ENCODE data around the gene LSM12.
"Not testable (repeated sequence)": the region's sequence is repeated elsewhere in the genome, so short reads cannot be mapped to it uniquely, and the experiment has no call there.

The LSM12 gene

GRCh38 chr17:43998552-43998951 lies 67.9 kb downstream of the LSM12 start:
- Histone ChIP-seq H2BK12ac (ENCODE audit: low read length in 2 of 2) (no peak overlapping the region), H2BK15ac (ENCODE audit: low read depth, poor library complexity, severe bottlenecking) (no peak overlapping the region), H2AK5ac (ENCODE audit: low read length, severe bottlenecking) (no peak overlapping the region), H3K27me3 (ENCODE audit: control insufficient read depth in 1 of 2, insufficient read depth in 1 of 2, low read length in 2 of 2) (peaks cover 4 to 17% of the 10 kb centered on the region in 2 experiments), H3K4me2 (ENCODE audit: low read length, poor library complexity, severe bottlenecking) (no peak overlapping the region), H3K27ac (ENCODE audit: low read length, poor library complexity, severe bottlenecking) (no peak overlapping the region), H3K36me3 (ENCODE audit: control insufficient read depth in 1 of 2, insufficient read depth in 2 of 2, low read depth in 1 of 2, low read length in 2 of 2) (no peaks in the 10 kb centered on the region), H3K9me3 (ENCODE audit: control insufficient read depth, low read length) (no peaks in the 10 kb centered on the region), H2BK120ac (ENCODE audit: low read depth, low read length) (no peak overlapping the region), H4K8ac (ENCODE audit: low read length) (no peak overlapping the region), H3K4me3 (ENCODE audit: insufficient read depth in 1 of 2, low read depth in 1 of 2, low read length in 2 of 2) (no peak overlapping the region), H3K23ac (ENCODE audit: low read length in 2 of 2) (no peak overlapping the region), H3K4ac (ENCODE audit: low read depth in 1 of 2, low read length in 2 of 2) (no peak overlapping the region), H3K14ac (ENCODE audit: low read length in 2 of 2) (no peak overlapping the region), H3K18ac (ENCODE audit: low read depth in 1 of 2, low read length in 2 of 2) (no peak overlapping the region), H2AFZ (ENCODE audit: low read depth, low read length) (no peak overlapping the region), H3K4me1 (ENCODE audit: control insufficient read depth, insufficient read depth, low read depth, low read length) (peaks cover 12% of the 10 kb centered on the region), H3K9ac (ENCODE audit: low read length) (no peak overlapping the region), H2BK5ac (ENCODE audit: low read depth, low read length, poor library complexity, severe bottlenecking) (no peak overlapping the region), H3K79me1 (replicated peaks; ENCODE audit: low read length, poor library complexity, severe bottlenecking) (no peaks in the 10 kb centered on the region), H4K91ac (ENCODE audit: low read length) (no peak overlapping the region)
- no peak for DNase-seq
- 79% methylated on average over 3 of the region's 3 CpGs for WGBS

- H3K9ac ChIP-seq (ENCODE audit: low read length); H2BK5ac ChIP-seq (ENCODE audit: low read depth, low read length, poor library complexity, severe bottlenecking); H3K14ac ChIP-seq (ENCODE audit: low read length in 2 of 2); H3K23ac ChIP-seq (ENCODE audit: low read length in 2 of 2); DNase-seq; H4K8ac ChIP-seq (ENCODE audit: low read length); H3K4me2 ChIP-seq (ENCODE audit: low read length, poor library complexity, severe bottlenecking); H3K36me3 ChIP-seq (ENCODE audit: control insufficient read depth in 1 of 2, insufficient read depth in 2 of 2, low read depth in 1 of 2, low read length in 2 of 2); H2BK15ac ChIP-seq (ENCODE audit: low read depth, poor library complexity, severe bottlenecking); H2AFZ ChIP-seq (ENCODE audit: low read depth, low read length); H3K4me3 ChIP-seq (ENCODE audit: insufficient read depth in 1 of 2, low read depth in 1 of 2, low read length in 2 of 2); H3K79me1 ChIP-seq (replicated peaks; ENCODE audit: low read length, poor library complexity, severe bottlenecking); H2BK12ac ChIP-seq (ENCODE audit: low read length in 2 of 2); H3K18ac ChIP-seq (ENCODE audit: low read depth in 1 of 2, low read length in 2 of 2); H2AK5ac ChIP-seq (ENCODE audit: low read length, severe bottlenecking); H3K9me3 ChIP-seq (ENCODE audit: control insufficient read depth, low read length); H4K91ac ChIP-seq (ENCODE audit: low read length); H3K4me1 ChIP-seq (ENCODE audit: control insufficient read depth, insufficient read depth, low read depth, low read length); H3K4ac ChIP-seq (ENCODE audit: low read depth in 1 of 2, low read length in 2 of 2); H2BK120ac ChIP-seq (ENCODE audit: low read depth, low read length); H3K27ac ChIP-seq (ENCODE audit: low read length, poor library complexity, severe bottlenecking): not testable (repeated sequence)
- 85% methylated on average over 5 of the region's 5 CpGs for WGBS
- peaks cover 4 to 17% of the 10 kb centered on the region in 2 experiments for H3K27me3 ChIP-seq (ENCODE audit: control insufficient read depth in 1 of 2, insufficient read depth in 1 of 2, low read length in 2 of 2)
Measured at GRCh38 chr17:43997180-43997579, 69.3 kb downstream of the LSM12 start.

- Histone ChIP-seq H3K4ac (ENCODE audit: low read depth in 1 of 2, low read length in 2 of 2) (no peak overlapping the region), H2BK5ac (ENCODE audit: low read depth, low read length, poor library complexity, severe bottlenecking) (no peak overlapping the region), H3K9me3 (ENCODE audit: control insufficient read depth, low read length) (no peaks in the 10 kb centered on the region), H3K79me1 (replicated peaks; ENCODE audit: low read length, poor library complexity, severe bottlenecking) (no peaks in the 10 kb centered on the region), H3K27me3 (ENCODE audit: control insufficient read depth in 1 of 2, insufficient read depth in 1 of 2, low read length in 2 of 2) (peaks cover 4 to 17% of the 10 kb centered on the region in 2 experiments), H3K27ac (ENCODE audit: low read length, poor library complexity, severe bottlenecking) (no peak overlapping the region), H2BK120ac (ENCODE audit: low read depth, low read length) (no peak overlapping the region), H3K4me2 (ENCODE audit: low read length, poor library complexity, severe bottlenecking) (peak overlapping the region; percentile 75), H2AK5ac (ENCODE audit: low read length, severe bottlenecking) (no peak overlapping the region), H2AFZ (ENCODE audit: low read depth, low read length) (no peak overlapping the region), H3K4me1 (ENCODE audit: control insufficient read depth, insufficient read depth, low read depth, low read length) (peaks cover 7% of the 10 kb centered on the region), H2BK12ac (ENCODE audit: low read length in 2 of 2) (no peak overlapping the region), H3K4me3 (ENCODE audit: insufficient read depth in 1 of 2, low read depth in 1 of 2, low read length in 2 of 2) (peak overlapping the region in 1 of 2 experiments; percentile 75), H2BK15ac (ENCODE audit: low read depth, poor library complexity, severe bottlenecking) (no peak overlapping the region), H3K14ac (ENCODE audit: low read length in 2 of 2) (no peak overlapping the region), H3K18ac (ENCODE audit: low read depth in 1 of 2, low read length in 2 of 2) (no peak overlapping the region), H3K36me3 (ENCODE audit: control insufficient read depth in 1 of 2, insufficient read depth in 2 of 2, low read depth in 1 of 2, low read length in 2 of 2) (no peaks in the 10 kb centered on the region), H3K23ac (ENCODE audit: low read length in 2 of 2) (no peak overlapping the region), H3K9ac (ENCODE audit: low read length) (peak overlapping the region; percentile 77), H4K91ac (ENCODE audit: low read length) (no peak overlapping the region), H4K8ac (ENCODE audit: low read length) (no peak overlapping the region)
- no peak for DNase-seq
- WGBS: 35% methylated on average over 10 of the region's 12 CpGs
Measured at GRCh38 chr17:43995150-43995471, 71.4 kb downstream of the LSM12 start.

GRCh38 chr17:43994272-43995149 lies 72.0 kb downstream of the LSM12 start:
- Histone ChIP-seq H2AK5ac (ENCODE audit: low read length, severe bottlenecking) (no peak overlapping the region), H3K36me3 (ENCODE audit: control insufficient read depth in 1 of 2, insufficient read depth in 2 of 2, low read depth in 1 of 2, low read length in 2 of 2) (no peaks in the 10 kb centered on the region), H3K9me3 (ENCODE audit: control insufficient read depth, low read length) (no peaks in the 10 kb centered on the region), H2BK15ac (ENCODE audit: low read depth, poor library complexity, severe bottlenecking) (no peak overlapping the region), H3K4me2 (ENCODE audit: low read length, poor library complexity, severe bottlenecking) (peak overlapping the region; percentile 75), H3K23ac (ENCODE audit: low read length in 2 of 2) (no peak overlapping the region), H3K9ac (ENCODE audit: low read length) (peak overlapping the region; percentile 77), H2AFZ (ENCODE audit: low read depth, low read length) (peak overlapping the region; percentile 92), H3K27ac (ENCODE audit: low read length, poor library complexity, severe bottlenecking) (no peak overlapping the region), H3K79me1 (replicated peaks; ENCODE audit: low read length, poor library complexity, severe bottlenecking) (no peaks in the 10 kb centered on the region), H3K4ac (ENCODE audit: low read depth in 1 of 2, low read length in 2 of 2) (peak overlapping the region in 1 of 2 experiments; percentile 41), H3K4me1 (ENCODE audit: control insufficient read depth, insufficient read depth, low read depth, low read length) (peaks cover 7% of the 10 kb centered on the region), H2BK120ac (ENCODE audit: low read depth, low read length) (no peak overlapping the region), H4K8ac (ENCODE audit: low read length) (peak overlapping the region; percentile 42), H2BK5ac (ENCODE audit: low read depth, low read length, poor library complexity, severe bottlenecking) (no peak overlapping the region), H3K18ac (ENCODE audit: low read depth in 1 of 2, low read length in 2 of 2) (peak overlapping the region in 1 of 2 experiments; percentile 48), H3K27me3 (ENCODE audit: control insufficient read depth in 1 of 2, insufficient read depth in 1 of 2, low read length in 2 of 2) (peaks cover 4 to 17% of the 10 kb centered on the region in 2 experiments), H3K4me3 (ENCODE audit: insufficient read depth in 1 of 2, low read depth in 1 of 2, low read length in 2 of 2) (peak overlapping the region; percentile 22 to 75), H2BK12ac (ENCODE audit: low read length in 2 of 2) (peak overlapping the region in 1 of 2 experiments; percentile 71), H3K14ac (ENCODE audit: low read length in 2 of 2) (peak overlapping the region in 1 of 2 experiments; percentile 48), H4K91ac (ENCODE audit: low read length) (no peak overlapping the region)
- 11% methylated on average over 50 of the region's 52 CpGs for WGBS
- DNase-seq: peak; percentile 66

All from mesenchymal stem cell (in vitro differentiated cells and primary cell).